NCI-H2196 treated with DMSO at 0.1 percent for 48 hours (cell line): ENCODE measurements around the gene SCGB1D1.

ENCODE experiments used
- DNase-seq: peaks from one replicate; lab custom pipeline; 2025; ENCODE audit not compliant: unreplicated experiment; lab: John Stamatoyannopoulos, UW

SCGB1D1 gene, protein sequence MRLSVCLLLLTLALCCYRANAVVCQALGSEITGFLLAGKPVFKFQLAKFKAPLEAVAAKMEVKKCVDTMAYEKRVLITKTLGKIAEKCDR

DNA sequence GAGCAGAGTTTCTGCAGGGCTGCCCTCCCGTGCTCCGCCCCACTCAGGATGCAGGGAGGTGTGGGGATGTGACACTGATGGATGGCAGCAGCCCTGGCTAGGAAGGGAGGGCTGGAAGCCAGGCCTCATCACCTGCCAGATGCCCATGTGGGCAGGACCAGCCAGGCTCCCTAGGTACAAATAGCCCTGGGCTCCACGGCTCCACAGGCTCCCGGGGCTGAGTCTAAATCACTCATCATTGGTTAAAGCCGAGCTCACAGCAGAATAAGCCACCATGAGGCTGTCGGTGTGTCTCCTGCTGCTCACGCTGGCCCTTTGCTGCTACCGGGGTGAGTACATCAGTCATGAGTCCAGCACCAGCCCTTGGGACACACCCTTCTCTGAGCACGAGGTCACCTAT lies at the start of gene SCGB1D1:
Gene SCGB1D1, plus strand, starts transcription at position 206 of the 400 bp plus-strand sequence. Its CDS starts 69 bp downstream, at position 275.
- DNase-seq: no peak

DNA sequence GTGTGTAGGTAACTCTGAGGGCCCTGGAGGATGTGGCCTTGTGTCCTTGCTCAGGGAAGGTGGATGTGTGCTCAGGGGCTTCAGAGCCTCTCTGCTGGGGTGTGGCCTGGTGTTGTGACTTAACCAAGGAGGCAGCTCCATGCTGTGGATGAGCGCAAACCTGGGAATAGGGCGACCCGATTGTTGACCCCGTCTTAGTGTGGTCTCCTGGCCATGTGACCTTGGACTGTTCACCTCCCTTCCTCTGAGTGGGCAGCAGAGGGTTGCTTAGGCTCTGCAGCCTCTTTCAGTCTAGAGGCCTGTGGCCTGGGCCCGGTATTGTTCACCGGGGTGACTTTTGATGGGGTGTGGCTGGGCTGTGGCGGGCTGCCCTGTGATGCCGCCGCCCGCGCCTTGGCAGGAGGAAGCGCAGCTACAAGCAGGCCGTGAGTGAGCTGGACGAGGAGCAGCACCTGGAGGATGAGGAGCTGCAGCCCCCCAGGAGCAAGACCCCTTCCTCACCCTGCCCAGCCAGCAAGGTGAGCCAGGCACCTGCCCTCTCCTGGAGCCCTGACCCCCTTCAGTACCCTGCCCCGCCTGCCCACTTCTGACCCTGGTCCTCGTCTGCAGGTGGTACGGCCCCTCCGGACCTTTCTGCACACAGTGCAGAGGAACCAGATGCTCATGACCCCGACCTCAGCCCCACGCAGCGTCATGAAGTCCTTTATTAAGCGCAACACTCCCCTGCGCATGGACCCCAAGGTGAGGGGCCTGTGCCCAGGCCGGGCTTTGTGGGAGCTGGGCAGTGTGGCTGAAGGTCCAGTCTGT lies 49.5 kb upstream of the SCGB1D1 start:
- DNase-seq: no peak

DNA sequence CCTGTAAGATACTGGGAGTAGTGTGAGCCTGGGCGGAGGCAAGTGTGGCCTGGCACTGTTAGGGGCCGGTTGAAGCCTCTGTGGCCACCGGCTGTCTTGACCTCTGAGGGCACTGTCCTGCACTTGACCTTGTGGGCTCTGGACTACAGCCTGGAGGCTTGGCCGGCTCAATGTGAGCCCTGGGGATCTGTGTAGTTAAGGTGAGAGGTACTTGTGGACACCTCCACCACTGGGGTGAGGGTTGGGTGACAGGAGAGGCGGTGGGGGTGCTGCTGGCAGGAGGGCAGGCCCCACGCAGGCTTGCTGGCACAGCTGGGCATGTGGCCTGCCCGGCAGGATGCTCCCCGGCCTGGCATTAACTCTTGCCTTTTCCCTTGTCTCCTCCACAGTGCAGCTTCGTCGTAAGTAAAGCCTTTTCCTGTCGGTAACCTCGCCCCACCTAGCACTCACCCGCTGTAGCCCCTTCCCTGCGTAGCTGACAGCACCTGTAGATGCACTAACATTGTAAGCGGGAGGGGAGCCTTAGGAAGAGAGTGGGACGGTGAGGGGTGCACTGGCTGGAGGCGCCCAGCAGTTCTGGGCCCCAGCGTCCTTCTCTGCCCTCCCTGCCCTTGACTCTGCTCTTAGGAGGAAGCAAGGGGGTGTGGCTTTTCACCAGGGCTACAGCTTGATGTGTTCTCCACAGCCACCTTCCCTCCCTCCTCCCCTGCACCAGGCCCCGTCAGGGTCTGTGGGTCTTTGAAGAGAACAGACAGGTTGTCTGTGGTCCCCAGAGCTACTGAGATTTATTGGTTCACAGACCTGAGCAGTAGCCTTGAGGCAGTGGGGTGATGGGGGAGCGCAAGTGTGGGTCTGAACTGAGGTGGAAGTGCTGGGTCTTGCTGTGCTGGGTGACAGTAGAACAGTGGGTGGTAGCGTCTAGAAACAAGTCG lies 48.6 kb upstream of the SCGB1D1 start:
- DNase-seq: no peak

- no peak for DNase-seq
Measured at GRCh38 chr11:62142043-62142375, 48.0 kb upstream of the SCGB1D1 start.

DNA sequence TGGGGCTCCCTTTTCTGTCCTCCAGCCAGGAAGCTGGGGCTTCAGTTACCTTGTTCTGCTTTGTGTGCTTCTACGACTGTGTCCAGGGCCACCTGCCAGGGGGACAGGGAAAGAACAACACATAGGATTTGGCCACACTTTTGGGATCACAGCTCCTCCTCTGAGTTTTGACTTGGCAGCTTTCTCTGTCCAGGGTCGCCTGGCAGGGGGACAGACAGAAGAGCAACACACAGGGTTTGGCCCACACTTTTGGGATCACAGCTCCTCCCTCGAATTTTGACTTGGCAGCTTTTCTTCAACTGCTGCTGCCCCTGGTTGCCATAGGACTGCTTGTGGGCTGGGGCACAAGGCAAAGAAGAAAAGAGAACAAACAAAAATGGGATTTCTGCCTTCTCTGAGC lies 47.1 kb upstream of the SCGB1D1 start:
- DNase-seq: no peak

- no peak for DNase-seq
Measured at GRCh38 chr11:62143727-62144126, 46.3 kb upstream of the SCGB1D1 start.

GRCh38 chr11:62144641-62145255 lies 45.3 kb upstream of the SCGB1D1 start:
- DNase-seq: no peak

DNA sequence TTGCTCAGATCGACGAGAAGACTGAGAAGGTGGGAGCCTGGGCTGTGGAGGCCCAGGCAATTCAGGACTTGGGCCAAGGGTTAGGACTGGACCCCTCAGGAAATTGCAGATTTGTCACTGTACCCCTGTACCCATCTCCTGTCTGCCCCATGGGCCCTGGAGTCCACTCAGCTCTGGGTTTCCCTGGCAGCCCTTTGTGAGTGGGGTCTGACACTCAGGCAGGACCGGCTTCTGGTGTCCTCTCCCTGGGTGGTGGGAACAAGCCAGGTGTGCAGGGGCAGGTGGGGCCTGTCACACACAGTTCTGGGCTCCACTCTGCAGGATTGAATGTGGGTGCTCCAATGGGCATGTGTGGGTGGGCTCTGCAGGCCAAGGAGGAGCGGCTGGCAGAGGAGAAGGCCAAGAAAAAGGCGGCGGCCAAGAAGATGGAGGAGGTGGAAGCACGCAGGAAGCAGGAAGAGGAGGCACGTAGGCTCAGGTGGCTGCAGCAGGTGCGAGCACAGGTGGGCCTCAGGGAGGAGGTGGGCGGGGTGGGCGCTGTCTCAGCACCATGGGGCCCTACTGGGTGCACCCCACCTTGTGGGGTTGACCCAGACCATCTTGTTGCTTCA lies 44.6 kb upstream of the SCGB1D1 start:
- no peak for DNase-seq

- no peak for DNase-seq
Measured at GRCh38 chr11:62146476-62147200, 43.4 kb upstream of the SCGB1D1 start.

- DNase-seq: no peak
Measured at GRCh38 chr11:62147545-62147944, 42.5 kb upstream of the SCGB1D1 start.

GRCh38 chr11:62148271-62148980 lies 41.6 kb upstream of the SCGB1D1 start:
- DNase-seq: no peak

DNA sequence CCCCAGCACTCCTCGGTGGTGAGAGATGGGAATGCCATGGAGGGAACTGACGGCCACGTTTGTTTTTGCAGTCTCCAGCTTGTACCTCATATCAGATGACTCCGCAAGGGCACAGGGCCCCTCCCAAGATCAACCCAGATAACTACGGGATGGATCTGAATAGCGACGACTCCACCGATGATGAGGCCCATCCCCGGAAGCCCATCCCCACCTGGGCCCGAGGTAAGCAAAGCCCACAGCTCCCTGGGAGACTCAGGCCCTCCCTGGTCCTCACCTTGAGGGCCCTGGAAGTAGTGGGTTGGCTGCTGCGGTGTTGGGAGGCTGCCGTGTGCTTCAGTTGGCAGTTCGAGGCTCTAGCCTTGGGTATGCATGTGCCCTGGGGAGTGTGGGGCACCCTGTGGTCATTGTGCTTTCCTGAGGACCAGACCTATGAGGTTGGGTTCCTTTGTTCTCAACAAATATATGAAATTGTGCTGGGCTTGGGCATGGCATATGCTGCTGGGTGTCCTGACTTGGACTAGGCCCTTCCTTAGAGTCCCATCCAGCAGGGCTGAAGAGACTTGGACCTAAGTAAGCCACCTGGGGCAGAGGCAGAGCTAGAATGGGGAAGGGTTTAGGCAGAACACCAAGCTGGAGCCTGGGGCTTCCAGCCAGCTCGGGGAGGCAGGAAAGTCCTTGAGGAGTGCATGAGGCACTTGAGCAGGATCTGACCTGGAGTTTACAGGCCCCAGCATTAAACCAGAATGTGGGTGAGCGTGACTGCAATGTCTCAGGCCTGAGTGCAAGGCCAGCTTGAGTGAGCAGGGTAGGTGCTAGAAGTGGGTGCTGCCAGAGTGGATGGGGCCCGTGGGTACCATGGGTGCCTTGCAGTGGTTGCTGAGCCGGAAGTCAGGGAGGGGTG lies 39.8 kb upstream of the SCGB1D1 start:
- DNase-seq: no peak

DNA sequence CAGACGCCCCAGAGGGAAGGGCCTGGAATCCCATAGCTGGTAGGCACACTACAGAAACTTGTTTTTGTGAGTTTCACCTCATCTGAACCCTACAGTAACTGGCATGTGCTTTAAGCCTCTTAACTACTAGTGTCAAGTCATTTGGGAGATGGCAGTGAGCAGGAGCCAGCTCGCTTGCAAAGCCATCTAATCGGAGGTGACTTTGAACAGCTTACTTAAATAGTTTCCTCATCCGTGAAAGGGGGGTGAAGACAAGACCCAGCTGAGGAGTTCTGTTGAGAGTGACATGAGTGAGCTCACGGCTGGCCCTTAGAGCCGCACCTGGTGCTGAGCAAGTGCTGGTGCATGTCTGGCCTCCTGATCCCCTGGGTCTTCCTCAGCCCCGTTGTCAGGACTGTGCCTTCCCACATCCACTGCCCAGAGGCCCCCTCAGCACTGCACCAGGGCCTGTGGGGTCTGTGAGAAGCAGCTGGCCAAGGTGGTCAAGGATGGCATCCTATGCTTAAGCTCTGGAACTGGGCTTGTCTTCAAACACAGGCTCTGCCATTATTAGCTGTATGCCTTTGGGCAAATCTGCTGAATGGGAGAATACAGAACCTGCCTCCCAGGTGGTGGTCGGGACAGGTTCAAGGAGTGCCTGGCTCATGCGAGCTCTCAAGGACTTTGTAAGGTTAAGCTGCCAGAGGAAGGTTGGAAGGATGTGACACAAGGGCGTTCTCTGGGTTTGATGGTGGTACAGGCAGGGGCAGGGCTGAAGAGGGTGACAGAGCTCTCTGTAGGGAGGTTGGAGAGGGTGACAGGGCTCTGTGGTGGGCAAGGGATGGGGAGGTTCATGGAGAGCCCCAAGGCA lies 38.9 kb upstream of the SCGB1D1 start:
- DNase-seq: no peak

- DNase-seq: no peak
Measured at GRCh38 chr11:62151737-62152102, 38.3 kb upstream of the SCGB1D1 start.

GRCh38 chr11:62152245-62153086 lies 37.5 kb upstream of the SCGB1D1 start:
- no peak for DNase-seq

DNA sequence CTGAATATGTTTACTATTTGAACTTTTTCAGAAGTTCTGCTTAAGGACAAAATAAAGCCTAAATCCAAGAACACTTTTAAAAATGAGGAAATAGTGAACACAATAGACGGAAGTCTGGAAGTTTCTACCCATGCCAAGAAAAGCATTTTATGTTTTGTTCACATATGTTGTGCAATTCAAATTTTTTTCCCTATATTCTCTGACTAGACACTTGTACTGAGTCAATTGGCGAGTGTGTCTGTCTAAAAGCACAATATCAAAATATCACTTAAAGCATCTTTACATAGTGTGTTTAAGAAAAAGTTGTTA lies 37.0 kb upstream of the SCGB1D1 start:
- no peak for DNase-seq

GRCh38 chr11:62153617-62154016 lies 36.4 kb upstream of the SCGB1D1 start:
- DNase-seq: no peak
